Measurements from ENCODE around the gene HAUS5. TPM values are rescaled to one million over a fixed set of nuclear protein-coding genes. Genes with fewer than 3 reads are reported as not detected.

HAUS5 gene
- total RNA-seq, 2 experiments from 2014 or later, result 28.4 to 29.9 TPM

DNA sequence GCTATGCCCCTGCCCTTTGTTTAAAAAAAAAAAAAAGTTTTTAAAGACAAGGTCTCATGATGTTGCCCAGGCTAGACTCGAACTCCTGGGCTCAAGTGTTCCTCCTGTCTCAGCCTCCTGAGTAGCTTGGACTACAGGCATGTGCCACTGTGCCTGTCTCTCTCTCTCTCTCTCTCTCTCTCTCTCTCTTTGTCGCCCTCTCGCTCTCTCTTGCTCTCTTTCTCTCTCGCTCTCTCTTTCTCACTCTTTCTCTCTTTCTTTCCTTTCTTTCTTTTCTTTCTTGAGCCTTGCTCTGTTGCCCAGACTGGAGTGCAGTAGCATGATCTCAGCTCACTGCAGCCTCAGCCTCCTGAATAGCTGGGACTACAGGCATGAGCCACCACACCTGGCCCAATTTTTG is 43.1 kb downstream of the HAUS5 start:
- ChIA-PET POLR2A (no interaction called here), CTCF (no interaction called here)
- Histone ChIP-seq H3K27me3 (ENCODE audit: control insufficient read depth in 1 of 2, insufficient read depth in 2 of 2, low read length in 2 of 2) (no peaks in the 10 kb centered on the region), H3K4me1 (ENCODE audit: insufficient read depth, low read length) (peaks cover 7% of the 10 kb centered on the region), H3K27ac (ENCODE audit: low read depth in 1 of 2, low read length in 2 of 2) (no peak overlapping the region), H3K36me3 (ENCODE audit: insufficient read depth, low read length) (peaks cover 84% of the 10 kb centered on the region), H3K4me3 (ENCODE audit: low read length) (no peak overlapping the region), H3K9me3 (ENCODE audit: control insufficient read depth in 1 of 2, insufficient read depth in 1 of 2, low read length in 2 of 2) (no peaks in the 10 kb centered on the region)
- H3K9me3 Mint-ChIP-seq, result no peaks in the 10 kb centered on the region
- ATAC-seq (ENCODE audit: poor library complexity), result no peak
- peaks cover 24% of the 10 kb centered on the region for H3K4me1 Mint-ChIP-seq (ENCODE audit: low read depth)
- no peak overlapping the region for H3K4me3 Mint-ChIP-seq
- H3K36me3 Mint-ChIP-seq (ENCODE audit: low read depth), result peaks cover 75% of the 10 kb centered on the region
- H3K27ac Mint-ChIP-seq, result no peak overlapping the region
- intact Hi-C loops (cut with DNase I, micrococcal nuclease), result no loop called here
- TF ChIP-seq CTCF (IDR thresholded peaks at IDR 0.05), result no peak
- no peaks in the 10 kb centered on the region for H3K27me3 Mint-ChIP-seq
- DNase-seq, result no peak

- ATAC-seq (ENCODE audit: poor library complexity) (no peak), DNase-seq (no peak)
- Mint-ChIP-seq H3K36me3 (ENCODE audit: low read depth) (peaks cover 74% of the 10 kb centered on the region), H3K27ac (no peak overlapping the region), H3K4me3 (no peak overlapping the region), H3K4me1 (ENCODE audit: low read depth) (peaks cover 18% of the 10 kb centered on the region), H3K9me3 (no peaks in the 10 kb centered on the region), H3K27me3 (no peaks in the 10 kb centered on the region)
- intact Hi-C loops (cut with DNase I, micrococcal nuclease), result no loop called here
- CTCF ChIA-PET, result no interaction called here
- Histone ChIP-seq H3K4me1 (ENCODE audit: insufficient read depth, low read length) (peaks cover 3% of the 10 kb centered on the region), H3K27me3 (ENCODE audit: control insufficient read depth in 1 of 2, insufficient read depth in 2 of 2, low read length in 2 of 2) (no peaks in the 10 kb centered on the region), H3K4me3 (ENCODE audit: low read length) (no peak overlapping the region), H3K36me3 (ENCODE audit: insufficient read depth, low read length) (peaks cover 82% of the 10 kb centered on the region), H3K27ac (ENCODE audit: low read depth in 1 of 2, low read length in 2 of 2) (no peak overlapping the region), H3K9me3 (ENCODE audit: control insufficient read depth in 1 of 2, insufficient read depth in 1 of 2, low read length in 2 of 2) (no peaks in the 10 kb centered on the region)
- TF ChIP-seq CTCF (IDR thresholded peaks at IDR 0.05), result no peak
- POLR2A ChIA-PET, result interaction anchor here (1.1 to 1.3 kb wide), 2 partner anchors 9 to 12 kb away, joined by 3 to 4 read pairs; partner anchors contain the start of gene COX6B1
Measured at GRCh38 chr19:35656700-35657099, 44.2 kb downstream of the HAUS5 start.

DNA sequence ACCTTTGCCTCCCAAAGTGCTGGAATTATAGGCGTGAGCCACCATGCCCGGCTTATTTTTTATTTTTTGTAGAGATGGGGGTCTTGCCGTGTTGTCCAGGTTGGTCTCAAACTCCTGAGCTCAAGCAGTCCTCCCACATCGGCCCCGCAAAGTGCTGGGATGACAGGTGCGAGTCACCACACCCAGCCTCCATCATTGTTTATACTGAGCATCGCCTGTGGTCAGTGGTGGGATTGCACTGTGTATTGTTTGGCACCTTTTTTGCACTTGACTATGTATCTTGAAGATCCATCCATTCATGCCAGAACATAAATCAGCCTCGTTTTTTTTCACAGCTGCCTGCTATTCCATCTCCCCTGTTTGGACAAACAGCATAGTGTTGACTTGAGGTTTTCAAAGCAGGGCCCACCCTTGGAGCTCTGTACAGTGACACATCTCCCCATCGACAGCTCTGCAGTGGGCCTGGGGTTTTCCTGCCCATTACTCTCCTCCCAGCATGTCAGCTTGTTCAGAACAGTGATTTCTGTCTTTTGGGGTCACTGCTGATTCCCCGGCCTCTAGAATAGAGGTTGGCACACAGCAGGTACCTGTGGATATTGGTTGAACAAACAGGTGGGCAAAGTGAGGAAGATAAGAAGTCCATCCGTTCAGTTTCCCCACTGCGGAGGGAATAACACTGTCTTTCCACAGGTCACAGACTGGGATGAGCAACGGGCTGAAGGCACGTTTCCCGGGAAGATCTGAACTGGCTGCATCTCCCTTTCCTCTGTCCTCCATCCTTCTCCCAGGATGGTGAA is 45.6 kb downstream of the HAUS5 start:
- ChIA-PET CTCF (interaction anchor here (0.7 to 0.8 kb wide), 2 partner anchors 203 to 1297 kb away, joined by 4 to 5 read pairs; no protein-coding TSS in a partner anchor), POLR2A (interaction anchor here (1.3 kb wide), 1 partner anchor 10 kb away, joined by 3 read pairs; the partner anchor contains the start of gene COX6B1)
- Histone ChIP-seq H3K4me1 (ENCODE audit: insufficient read depth, low read length) (peaks cover 3% of the 10 kb centered on the region), H3K27ac (ENCODE audit: low read depth in 1 of 2, low read length in 2 of 2) (no peak overlapping the region), H3K4me3 (ENCODE audit: low read length) (no peak overlapping the region), H3K9me3 (ENCODE audit: control insufficient read depth in 1 of 2, insufficient read depth in 1 of 2, low read length in 2 of 2) (no peaks in the 10 kb centered on the region), H3K27me3 (ENCODE audit: control insufficient read depth in 1 of 2, insufficient read depth in 2 of 2, low read length in 2 of 2) (no peaks in the 10 kb centered on the region), H3K36me3 (ENCODE audit: insufficient read depth, low read length) (peaks cover 81% of the 10 kb centered on the region)
- DNase-seq (no peak), ATAC-seq (ENCODE audit: poor library complexity) (no peak)
- H3K27me3 Mint-ChIP-seq, result no peaks in the 10 kb centered on the region
- TF ChIP-seq CTCF (IDR thresholded peaks at IDR 0.05), result no peak
- intact Hi-C loops (cut with DNase I, micrococcal nuclease), result no loop called here
- no peak overlapping the region for H3K27ac Mint-ChIP-seq
- H3K4me3 Mint-ChIP-seq, result no peak overlapping the region
- H3K9me3 Mint-ChIP-seq, result no peaks in the 10 kb centered on the region
- H3K36me3 Mint-ChIP-seq (ENCODE audit: low read depth), result peaks cover 79% of the 10 kb centered on the region
- peaks cover 18% of the 10 kb centered on the region for H3K4me1 Mint-ChIP-seq (ENCODE audit: low read depth)
